TTC549 (cell line): Measurements from ENCODE around the gene PCAT6.
A peak's percentile ranks its signal among the peaks of the same experiment; 100 is the strongest.
"Not testable (repeated sequence)": the region's sequence is repeated elsewhere in the genome, so short reads cannot be mapped to it uniquely, and the experiment has no call there.

Experiments
- FAIRE-seq: peaks from 2 replicates; lab custom pipeline; 2012; peaks lifted over from hg19 to GRCh38; lab: Jason Lieb, UNC

The PCAT6 gene

DNA sequence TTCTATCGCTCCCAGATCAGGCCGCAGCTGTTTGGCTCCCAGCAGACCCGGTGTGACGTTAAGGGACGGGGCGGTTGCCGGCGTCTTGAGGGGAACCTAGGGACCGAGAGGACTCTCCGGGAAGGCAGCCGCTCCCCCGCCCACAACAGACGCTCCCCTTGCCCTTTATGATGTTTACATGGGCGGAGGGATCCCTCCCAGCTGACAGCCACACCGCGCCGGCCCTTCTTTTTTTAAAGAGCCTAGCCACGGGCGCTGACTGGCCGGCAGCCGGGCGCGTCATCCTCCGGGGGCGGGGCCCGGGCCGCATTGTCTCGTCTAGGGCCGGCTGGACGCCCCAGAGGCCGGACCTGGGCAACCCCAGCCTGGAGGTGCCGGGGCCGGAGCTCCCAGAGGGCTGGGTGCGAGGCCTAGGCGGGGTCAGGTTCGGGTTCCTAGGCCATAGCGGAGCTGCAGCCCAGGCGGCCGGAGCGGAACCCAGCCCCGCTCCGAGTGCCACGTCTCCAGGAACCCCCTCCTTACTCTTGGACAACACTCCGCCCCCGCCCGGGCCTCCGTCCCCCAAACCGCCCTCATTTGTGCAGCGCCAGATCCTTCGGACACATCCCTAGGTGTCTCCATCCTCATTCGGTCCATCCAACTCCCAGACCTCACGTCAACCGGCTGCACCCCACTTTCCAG, at the start of gene PCAT6:
Gene PCAT6 (plus strand): TSS at position 340 of the 681 bp plus-strand sequence.
- peak; percentile 85 for FAIRE-seq

DNA sequence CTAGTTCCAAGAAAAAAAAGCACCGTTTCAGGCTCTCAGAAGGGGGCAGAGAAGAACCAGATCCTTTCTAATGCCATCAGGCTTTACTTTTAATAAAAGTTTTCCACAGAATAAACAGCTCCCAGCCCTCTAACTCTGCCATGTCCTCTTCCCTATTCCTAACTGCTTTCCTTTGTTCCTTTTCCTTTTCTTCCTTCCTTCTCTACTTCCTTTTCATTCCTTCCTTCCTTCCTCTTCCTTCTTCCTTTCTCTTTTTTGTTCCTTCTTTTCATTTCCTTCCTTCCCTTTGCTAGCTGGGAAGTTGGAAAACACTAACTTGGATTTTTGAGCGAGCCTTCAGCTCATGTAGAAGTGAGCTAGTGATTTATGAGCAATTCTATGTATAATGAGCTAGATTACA, 48.7 kb upstream of the PCAT6 start:
- no peak for FAIRE-seq

DNA sequence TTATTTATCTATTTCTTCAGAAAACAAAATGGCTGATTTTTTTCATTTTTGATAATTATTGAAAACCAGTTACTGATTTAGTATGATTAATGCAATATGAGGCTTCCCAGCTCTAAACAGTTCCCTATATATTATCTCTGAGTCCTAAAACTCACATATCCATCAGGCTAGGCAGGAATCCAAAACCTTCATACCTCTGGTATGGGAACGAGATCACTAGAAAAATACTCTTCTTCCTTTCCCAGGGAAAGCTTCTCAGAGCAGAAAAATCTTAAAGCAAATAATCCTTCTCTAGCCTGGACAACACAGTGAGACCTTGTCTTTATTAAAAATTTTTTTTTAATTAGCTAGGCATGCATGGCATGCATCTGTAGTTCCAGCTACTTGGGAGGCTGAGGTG, 45.0 kb upstream of the PCAT6 start:
- FAIRE-seq = no peak

DNA sequence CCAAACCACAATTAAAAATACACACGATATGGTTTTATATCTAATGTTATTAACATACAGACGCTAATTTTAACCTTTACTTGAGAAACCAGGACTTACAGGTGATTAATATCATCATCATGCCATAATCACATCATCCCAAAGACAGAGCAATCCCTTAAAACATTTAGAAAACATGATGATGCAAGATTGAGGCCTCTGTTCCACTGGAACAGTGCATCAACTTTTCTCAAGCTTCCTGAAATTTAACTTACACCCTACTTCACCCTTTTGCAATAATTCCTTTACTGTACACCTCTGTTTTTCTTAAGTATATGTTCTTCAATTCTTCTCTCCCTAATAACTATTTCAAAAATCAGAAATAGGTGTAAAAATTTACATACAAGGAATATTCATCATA, 40.6 kb upstream of the PCAT6 start:
- no peak for FAIRE-seq

DNA sequence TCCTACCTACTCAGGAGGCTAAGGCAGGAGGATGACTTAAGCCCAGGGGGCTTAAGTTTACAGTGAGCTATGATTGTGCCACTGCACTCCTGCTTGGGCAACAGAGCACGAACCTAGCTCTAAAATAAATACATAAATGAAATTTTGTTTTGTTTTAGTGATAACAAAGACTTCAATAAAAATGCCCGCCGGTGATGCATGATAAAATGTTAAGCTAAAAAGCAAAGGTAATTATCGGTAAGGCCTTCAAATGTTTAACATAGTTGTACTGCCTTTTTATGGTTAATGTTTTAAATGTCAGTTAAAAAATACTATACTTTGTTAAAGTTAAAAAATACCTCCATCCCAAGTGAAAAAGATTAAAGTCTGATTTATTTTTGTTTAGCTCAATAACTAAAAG, 29.6 kb upstream of the PCAT6 start:
- peak; percentile 86 for FAIRE-seq

DNA sequence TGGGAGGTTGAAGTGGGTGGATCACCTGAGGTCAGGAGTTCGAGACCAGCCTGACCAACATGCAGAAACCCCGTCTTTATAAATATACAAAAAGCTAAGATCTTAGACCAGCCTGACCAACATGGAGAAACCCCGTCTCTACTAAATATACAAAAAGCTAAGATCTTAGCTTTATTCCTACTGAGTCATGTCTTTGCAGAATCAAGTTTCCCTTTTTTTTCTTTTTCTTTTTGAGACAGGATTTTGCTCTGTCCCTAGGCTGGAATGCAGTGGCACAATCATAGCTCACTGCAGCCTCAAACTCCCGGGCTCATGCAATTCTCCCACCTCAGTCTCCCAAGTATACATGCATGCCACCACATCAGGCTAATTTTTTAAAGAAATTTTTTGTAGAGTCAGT, 23.9 kb upstream of the PCAT6 start:
- FAIRE-seq = no peak

DNA sequence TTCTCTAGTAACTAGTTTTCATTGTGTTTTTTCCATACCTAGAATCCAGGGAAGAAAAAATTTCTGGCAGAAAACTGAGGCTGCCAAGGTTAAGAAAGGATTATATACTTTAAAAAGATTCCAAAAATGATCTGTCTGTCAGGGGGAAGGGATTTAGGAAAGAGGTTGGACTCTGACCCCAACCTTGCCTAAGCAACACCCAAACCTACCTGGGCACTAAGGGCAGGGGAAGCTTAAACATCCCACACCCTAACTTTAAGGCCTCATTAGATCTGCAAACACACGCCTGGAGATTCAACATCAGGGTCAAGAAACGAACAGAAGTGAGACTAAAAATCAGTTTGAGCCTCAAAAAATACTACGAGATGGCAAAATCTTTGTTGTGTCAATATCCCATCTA, 22.0 kb upstream of the PCAT6 start:
- FAIRE-seq = no peak

DNA sequence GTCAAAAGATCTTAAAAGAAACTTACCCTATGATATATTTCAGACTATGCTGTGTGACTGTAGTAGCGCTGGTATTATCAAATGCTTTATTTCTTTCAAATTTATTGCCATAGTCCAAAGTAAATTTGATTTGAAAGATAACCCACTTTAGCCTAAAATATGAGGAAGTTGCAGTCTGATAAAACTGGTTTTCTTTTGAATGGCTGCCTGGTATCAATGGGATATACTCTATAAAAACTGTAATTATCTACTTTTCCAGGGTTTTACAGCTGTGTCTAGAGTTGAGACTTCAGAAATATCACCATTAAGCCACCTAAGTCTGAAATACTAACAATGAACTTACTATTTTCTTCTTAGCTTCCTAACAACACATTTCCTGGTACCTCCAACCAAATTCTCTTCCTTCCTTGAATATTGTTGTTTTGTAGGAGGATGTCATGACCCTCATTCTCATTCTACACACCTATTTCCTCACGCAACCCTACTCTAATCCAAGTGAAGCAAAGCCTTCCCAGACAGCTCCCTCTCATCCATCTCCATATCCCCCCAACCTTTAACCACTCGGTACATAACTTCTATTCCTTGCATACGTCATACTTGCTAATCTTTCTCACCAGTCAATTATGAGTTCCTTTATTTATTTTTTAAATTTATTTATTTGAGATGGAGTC, 19.5 kb upstream of the PCAT6 start:
- no peak for FAIRE-seq

DNA sequence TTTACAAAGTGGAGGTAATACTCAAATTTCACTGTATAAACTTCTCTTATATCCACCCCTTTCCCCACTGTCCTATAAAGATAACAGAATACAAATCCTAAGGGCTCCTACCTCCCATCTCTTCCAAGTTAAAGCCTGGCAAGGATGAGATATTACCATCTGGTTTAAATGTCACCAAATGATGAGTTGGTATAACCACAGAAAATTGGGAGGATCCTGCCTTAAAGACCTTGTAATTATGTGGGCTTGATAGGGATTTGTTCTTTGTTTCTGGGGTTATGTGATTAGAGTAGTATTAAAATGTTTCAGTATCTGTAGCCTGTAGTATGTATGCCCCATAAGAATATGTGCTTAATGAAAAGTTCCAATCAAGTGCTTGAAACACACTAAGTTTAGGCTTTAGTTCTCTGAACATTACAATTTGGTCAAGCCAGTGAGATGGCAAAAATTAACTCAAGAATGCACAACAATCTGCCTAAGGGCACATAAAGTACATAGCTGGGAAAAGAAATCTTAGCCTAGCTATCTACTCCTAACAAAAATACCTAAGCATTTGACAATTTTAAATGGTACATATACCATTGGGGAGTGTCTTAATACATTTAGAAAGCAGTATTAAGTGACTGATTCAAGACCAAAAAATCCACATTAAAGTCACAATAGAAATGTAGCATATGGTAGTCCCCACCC, 16.6 kb upstream of the PCAT6 start:
- no peak for FAIRE-seq

DNA sequence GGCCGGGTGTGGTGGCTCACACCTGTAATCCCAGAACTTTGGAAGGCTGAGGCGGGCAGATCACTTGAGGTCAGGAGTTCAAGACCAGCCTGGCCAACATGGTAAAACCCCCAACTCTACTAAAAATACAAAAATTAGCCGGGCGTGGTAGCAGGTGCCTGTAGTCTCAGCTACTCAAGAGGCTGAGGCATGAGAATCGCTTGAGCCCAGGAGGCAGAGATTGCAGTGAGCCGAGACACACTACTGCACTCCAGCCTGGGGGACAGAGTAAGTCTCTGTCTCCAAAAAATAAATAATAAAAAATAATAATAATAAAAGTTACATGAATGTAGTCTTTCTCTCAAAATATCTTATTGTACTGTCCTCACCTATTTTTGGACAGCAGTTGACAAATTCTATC, 15.8 kb upstream of the PCAT6 start:
- not testable (repeated sequence) for FAIRE-seq

DNA sequence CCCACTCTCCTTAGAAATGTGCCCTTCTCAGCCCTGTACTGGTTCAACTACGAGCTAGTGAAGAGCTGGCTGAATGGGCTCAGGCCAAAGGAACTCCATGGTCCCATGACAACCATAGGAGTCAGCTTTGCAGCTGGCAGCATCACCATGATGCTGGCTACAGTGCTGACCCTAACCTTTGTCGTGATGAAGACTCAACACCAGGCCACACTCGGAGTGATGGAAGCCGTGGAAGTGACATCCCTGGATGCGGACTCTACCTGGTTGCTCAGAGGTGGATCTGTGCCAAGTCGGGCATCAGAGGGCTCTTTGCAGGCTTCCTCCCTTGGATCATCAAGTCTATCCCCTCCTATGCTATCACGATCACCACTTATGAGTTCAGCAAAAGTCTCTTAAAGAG, 14.1 kb upstream of the PCAT6 start:
- no peak for FAIRE-seq

DNA sequence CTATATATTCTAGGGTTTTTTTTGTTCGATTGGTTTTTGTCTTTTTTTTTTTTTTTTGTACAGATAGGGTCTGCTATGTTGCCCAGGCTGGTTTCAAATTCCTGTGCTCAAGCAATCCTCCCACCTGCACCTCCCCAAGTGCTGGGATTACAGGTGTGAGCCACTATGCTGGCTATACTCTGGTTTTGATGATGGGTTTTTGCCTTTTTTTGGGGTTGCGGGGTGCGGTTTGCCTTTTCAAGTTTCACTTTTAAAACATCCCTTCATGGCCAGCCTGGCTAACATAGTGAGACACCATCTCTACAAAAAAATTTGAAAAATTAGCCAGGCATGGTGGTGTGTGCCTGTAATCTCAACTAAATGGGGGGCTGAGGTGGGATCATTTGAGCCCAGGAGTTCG, 12.5 kb upstream of the PCAT6 start:
- no peak for FAIRE-seq

DNA sequence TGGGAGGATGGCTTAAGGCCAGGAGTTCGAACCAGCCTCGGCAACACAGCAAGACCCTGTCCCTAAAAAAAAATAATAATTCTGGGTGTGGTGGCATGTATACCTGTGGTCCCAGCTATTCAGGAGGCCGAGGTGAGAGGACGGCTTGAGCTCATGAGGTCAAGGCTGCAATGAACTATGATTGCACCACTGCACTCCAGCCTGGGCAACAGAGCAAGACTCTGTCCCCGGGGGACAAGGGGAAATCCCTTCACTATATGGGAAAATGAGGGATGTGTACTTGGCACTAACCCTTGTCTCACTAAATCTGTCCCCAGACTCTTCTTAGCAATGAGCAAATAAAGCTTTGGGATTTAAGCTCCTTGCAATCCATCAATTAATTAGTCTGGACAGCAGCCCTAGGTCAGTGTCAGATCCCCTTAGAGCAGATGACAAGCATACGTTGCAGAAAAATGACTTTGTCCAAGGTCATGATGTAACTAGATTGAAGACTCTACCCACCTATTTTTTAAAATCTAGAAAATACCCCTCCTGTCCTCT, 11.9 kb upstream of the PCAT6 start:
- no peak for FAIRE-seq

DNA sequence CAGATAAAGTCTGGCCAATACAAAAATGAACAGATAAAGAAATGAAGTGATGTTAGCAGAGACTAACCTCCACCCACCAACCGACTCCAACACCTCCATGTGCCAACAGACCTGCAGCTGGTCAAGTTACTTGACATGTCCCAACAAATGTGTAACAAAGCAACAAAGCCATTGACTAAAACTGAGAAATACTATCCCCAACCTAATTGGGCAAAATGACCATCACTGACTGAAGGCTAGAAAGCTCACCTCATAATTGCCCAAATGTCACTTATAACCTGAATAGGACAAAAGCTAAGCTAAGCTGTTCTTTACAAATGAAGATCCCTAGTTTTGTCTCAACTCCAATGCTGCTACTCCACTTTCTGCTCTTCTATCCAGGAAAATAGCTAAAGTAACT, 10.0 kb upstream of the PCAT6 start:
- no peak for FAIRE-seq

DNA sequence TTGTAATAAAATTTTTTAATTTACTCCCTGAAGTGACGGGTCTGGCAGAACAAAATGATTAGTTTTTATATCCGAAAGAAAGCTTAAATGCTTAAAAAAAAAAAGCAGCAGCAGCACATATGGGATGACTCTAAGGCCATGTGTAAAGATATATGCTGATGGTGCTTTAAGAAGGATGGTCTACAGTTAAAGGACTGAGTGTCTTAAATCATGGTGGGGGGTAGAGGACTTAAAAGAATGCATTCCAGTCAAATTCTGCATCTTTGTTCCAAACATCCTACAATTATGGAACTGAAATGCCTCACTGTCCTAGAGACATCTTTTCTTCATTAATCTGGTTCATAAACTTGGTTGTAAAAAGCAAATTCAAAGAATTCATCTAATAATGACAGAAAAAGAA, 9.6 kb upstream of the PCAT6 start:
- FAIRE-seq = no peak

DNA sequence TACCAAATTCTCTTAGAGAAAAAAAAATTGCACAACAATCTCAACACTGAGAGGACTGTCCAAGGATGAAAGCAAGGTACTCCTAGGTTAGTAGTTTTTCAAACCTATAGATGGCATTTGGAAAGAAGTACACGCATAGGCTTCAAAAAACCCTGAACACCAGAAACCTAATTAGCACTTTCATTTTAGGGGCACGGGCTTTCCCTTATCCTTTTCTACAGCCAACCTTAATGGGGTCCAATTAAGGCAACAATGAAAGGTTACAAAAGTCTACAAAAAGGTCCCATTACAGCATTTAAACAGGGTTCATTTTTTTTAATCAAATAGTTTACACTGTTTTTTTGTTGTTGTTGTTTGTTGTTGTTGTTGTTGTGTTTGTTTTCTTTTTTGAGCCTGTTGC, 8.7 kb upstream of the PCAT6 start:
- FAIRE-seq = no peak

DNA sequence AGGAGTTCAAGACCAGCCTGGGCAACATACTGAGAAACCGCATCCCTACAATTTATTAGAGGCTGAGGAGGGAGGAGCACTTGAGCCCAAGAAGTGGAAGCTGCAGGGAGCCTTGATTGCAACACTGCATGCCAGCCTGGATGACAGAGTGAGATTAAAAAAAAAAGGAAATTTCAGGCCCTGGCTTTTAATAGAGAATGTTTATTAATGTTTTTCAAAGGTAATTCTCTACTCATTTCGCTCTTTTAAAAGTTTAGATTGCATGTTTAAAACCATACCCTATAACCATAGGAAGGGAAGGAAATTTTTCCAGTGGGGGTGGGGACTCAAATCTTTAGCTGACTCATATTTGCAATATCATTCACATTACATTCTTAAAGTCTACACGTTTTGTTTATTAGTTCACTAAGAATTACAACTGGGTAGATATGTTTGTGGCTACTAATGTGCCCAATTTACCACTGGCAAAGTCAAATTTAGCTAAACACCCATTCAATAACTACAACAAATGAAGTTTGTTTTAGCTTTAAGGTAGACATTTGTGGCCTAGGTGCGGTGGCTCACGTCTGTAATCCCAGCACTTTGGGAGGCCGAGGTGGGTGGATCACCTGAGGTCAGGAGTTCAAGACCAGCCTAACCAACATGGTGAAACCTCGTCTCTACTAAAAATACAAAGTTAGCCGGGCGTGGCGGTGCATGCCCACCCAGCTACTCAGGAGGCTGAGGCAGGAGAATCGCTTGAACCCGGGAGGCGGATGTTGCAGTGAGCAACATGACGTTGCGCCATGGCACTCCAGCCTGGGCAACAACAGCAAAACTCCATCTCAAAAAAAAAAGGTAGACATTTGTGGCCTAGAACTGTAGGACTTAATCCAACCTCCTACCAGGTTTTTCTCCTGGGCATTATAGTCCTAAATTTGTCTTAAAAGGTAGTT, 7.5 kb upstream of the PCAT6 start:
- FAIRE-seq = no peak

DNA sequence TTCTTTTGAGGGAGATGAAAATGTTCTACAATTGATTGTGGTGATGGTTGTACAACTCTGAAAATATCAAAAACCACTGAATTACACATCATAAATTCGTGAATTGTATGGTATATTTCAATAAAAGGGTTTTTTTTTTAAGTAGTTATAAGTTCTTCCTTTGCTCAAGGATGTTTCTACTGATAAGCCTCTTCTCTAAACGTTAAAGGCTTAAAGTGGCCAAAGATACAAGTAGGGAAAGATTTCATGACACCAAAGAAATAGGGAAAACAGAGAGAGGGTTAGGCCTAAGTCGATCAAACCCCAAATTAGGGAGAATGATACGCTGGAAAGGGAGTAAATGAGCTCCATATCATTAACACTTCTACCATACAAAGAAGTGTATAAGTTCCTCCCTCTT, 6.6 kb upstream of the PCAT6 start:
- peak; percentile 28 for FAIRE-seq

DNA sequence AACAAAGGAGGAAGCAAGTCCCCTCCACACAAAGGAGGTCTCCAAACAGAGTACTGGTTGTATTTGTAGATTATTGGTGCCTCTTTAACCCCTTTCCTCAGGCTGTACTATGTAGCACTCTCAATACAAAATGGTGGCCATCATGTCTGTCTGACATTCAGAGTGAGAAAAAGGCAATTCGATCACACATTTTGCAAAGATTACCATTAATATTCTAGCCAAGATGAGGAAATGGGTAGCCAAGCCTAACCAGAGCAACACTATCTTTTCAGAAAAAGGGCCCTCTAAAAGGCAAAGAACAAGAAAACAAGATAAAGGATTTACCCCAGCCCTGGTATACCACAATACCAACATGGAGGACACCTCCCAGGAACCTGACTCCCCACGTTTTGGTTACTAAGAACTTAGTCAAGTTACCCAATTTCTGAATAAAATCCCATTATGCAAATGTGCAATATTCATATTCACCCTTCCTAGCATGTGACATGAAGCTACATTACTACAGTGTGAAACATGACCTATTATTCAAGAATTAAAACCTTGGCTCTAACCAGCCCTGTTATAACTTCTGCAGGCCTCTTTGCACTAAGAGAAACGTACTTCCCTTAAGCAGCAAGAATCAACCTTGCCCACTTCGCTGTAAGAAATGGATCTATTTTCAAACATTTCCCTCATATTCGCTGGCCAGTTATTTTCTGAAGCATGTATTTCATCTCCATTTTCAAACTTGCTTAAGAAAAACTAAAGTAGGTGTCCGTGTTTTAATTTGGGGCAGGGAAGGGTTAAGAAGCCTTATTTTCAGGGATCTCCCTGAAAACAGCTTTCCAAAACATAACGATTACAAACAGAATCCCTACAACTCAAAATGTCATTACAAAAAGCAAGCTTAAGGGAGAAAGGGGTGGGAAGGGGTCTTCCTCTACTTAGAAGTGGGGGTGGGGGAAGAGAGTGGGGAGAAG, 4.6 kb upstream of the PCAT6 start:
- no peak for FAIRE-seq

DNA sequence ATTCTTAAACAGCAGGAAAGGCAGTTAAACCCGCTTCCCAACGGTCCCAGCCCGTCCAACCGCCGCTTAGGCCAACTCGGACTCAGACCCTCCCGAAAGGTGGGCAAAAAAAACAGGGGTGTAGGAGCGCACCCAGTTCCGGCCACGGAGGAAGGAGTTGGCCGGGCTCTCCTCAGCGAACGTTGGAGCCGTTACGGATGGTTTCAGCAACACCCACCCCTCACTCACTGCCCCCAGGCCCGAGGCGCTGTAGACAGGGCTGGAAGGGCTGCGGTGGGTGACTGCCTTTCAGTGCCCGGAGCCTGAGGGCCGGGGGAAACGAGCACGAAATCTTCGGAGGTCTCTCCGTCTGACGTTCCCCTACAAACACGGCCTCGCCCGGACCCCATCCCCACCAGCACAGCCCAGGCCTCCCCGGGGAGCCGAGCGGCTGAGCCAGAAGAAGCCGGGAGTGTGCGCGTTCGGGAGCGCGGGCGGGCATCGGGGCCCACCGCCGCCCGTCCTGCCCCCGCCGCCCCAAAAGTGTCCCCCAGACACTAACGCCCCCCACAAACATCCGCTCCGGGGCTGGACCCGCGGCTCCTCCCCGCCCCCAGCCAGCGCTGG, 3.8 kb upstream of the PCAT6 start:
- no peak for FAIRE-seq

DNA sequence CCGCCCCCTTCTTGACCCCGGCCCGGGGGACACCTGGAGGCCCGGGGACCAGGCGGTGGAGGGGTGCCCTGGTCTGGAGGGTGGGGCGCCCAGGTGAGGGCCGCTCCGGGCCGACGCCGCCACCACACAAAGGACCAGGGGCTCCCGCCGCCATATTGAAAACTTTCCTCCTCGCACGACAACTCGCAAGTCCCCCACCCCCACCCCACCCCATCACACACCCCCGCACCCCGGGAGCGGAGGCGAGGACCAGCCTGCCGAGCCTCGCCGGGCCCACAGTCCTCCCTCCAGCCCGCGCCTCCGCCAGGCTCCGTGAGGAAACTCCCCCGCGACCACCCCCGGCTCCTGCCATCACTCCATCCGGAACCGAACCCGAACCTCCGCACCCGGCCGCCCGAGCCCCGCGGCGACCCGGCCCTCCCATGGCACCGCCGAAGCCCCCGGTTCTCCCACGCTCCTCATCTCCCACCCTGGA, 3.3 kb upstream of the PCAT6 start:
- FAIRE-seq = no peak
